ENCODE results near the gene MED25. TPM values are rescaled to one million over a fixed set of nuclear protein-coding genes. Genes with fewer than 3 reads are reported as not detected.

Gene MED25
- total RNA-seq, 5 donors from 2014 or later (not counting 1 experiment from before 2014, with no cell fraction given), result 46.0 to 64.1 (median 57.6) TPM

GRCh38 chr19:49786376-49786820, 31.7 kb upstream of the MED25 start:
- H3K9me3 Mint-ChIP-seq, result no peaks in the 10 kb centered on the region
- Histone ChIP-seq H3K9me3 (no peaks in the 10 kb centered on the region), H3K4me1 (ENCODE audit: control insufficient read depth in 1 of 2, extremely low read depth in 1 of 2, insufficient read depth in 2 of 2, low read length in 2 of 2) (no peaks in the 10 kb centered on the region), H3K36me3 (ENCODE audit: control insufficient read depth in 2 of 2, extremely low read depth in 1 of 2, insufficient read depth in 1 of 2, low read length in 1 of 2) (peaks cover 21 to 50% of the 10 kb centered on the region in 2 donors), H3K27me3 (replicated peaks in 1 of 2; ENCODE audit: control insufficient read depth in 2 of 2, extremely low read depth in 1 of 2, insufficient read depth in 2 of 2, low read length in 1 of 2) (no peaks in the 10 kb centered on the region), H3K27ac (ENCODE audit: low read length) (no peak overlapping the region), H3K4me3 (ENCODE audit: control insufficient read depth in 1 of 2, extremely low read depth in 1 of 2, low read length in 1 of 2) (no peak overlapping the region)
- H3K36me3 Mint-ChIP-seq, result peaks cover 46% of the 10 kb centered on the region
- H3K4me3 Mint-ChIP-seq, result no peak overlapping the region
- POLR2A ChIA-PET, result no interaction called here
- ATAC-seq (replicated peaks in 1 of 4) (no peak), DNase-seq (no peak)
- 93% methylated on average over 9 of the region's 9 CpGs for WGBS (ENCODE audit: insufficient coverage)
- no peaks in the 10 kb centered on the region for H3K27me3 Mint-ChIP-seq
- no peak overlapping the region for H3K27ac Mint-ChIP-seq
- peaks cover 1 to 29% (median 6%) of the 10 kb centered on the region in 3 donors for H3K4me1 Mint-ChIP-seq
- CTCF ChIA-PET, result interaction anchor here in 1 of 2 donors (0.7 kb wide), 1 partner anchor 132 kb away, joined by 4 read pairs; no protein-coding TSS in a partner anchor

- WGBS (ENCODE audit: insufficient coverage), result 94% methylated on average over 5 of the region's 5 CpGs
- no peak for DNase-seq
- no peaks in the 10 kb centered on the region for H3K4me1 ChIP-seq (ENCODE audit: control insufficient read depth in 1 of 2, extremely low read depth in 1 of 2, insufficient read depth in 2 of 2, low read length in 2 of 2)
- Mint-ChIP-seq H3K4me1 (peaks cover 1 to 29% (median 6%) of the 10 kb centered on the region in 3 donors), H3K36me3 (peaks cover 51% of the 10 kb centered on the region), H3K27ac (no peak overlapping the region), H3K27me3 (no peaks in the 10 kb centered on the region), H3K4me3 (no peak overlapping the region), H3K9me3 (no peaks in the 10 kb centered on the region)
- H3K36me3 ChIP-seq (ENCODE audit: control insufficient read depth in 2 of 2, extremely low read depth in 1 of 2, insufficient read depth in 1 of 2, low read length in 1 of 2), result peaks cover 18 to 52% of the 10 kb centered on the region in 2 donors
- H3K27ac ChIP-seq (ENCODE audit: low read length), result no peak overlapping the region
- no peak overlapping the region for H3K4me3 ChIP-seq (ENCODE audit: control insufficient read depth in 1 of 2, extremely low read depth in 1 of 2, low read length in 1 of 2)
- H3K27me3 ChIP-seq (replicated peaks in 1 of 2; ENCODE audit: control insufficient read depth in 2 of 2, extremely low read depth in 1 of 2, insufficient read depth in 2 of 2, low read length in 1 of 2), result no peaks in the 10 kb centered on the region
- CTCF ChIA-PET, result no interaction called here
- no peaks in the 10 kb centered on the region for H3K9me3 ChIP-seq
- ATAC-seq (replicated peaks in 1 of 4), result no peak
- POLR2A ChIA-PET, result interaction anchor here in 1 of 2 donors (0.6 kb wide), 1 partner anchor 31 kb away, joined by 3 read pairs; no protein-coding TSS in a partner anchor
These were observed 30.3 kb upstream of the MED25 start for GRCh38 chr19:49787746-49788145.

GRCh38 chr19:49788857-49789256, 29.2 kb upstream of the MED25 start:
- Mint-ChIP-seq H3K4me1 (peaks cover 1 to 29% (median 6%) of the 10 kb centered on the region in 3 donors), H3K9me3 (no peaks in the 10 kb centered on the region), H3K4me3 (no peak overlapping the region), H3K36me3 (peaks cover 46% of the 10 kb centered on the region), H3K27ac (no peak overlapping the region), H3K27me3 (no peaks in the 10 kb centered on the region)
- ATAC-seq (replicated peaks in 1 of 4), result no peak
- DNase-seq, result no peak
- no peak overlapping the region for H3K4me3 ChIP-seq (ENCODE audit: control insufficient read depth in 1 of 2, extremely low read depth in 1 of 2, low read length in 1 of 2)
- no peaks in the 10 kb centered on the region for H3K27me3 ChIP-seq (replicated peaks in 1 of 2; ENCODE audit: control insufficient read depth in 2 of 2, extremely low read depth in 1 of 2, insufficient read depth in 2 of 2, low read length in 1 of 2)
- no peaks in the 10 kb centered on the region for H3K9me3 ChIP-seq
- no peak overlapping the region for H3K27ac ChIP-seq (ENCODE audit: low read length)
- CTCF ChIA-PET, result no interaction called here
- H3K4me1 ChIP-seq (ENCODE audit: control insufficient read depth in 1 of 2, extremely low read depth in 1 of 2, insufficient read depth in 2 of 2, low read length in 2 of 2), result no peaks in the 10 kb centered on the region
- H3K36me3 ChIP-seq (ENCODE audit: control insufficient read depth in 2 of 2, extremely low read depth in 1 of 2, insufficient read depth in 1 of 2, low read length in 1 of 2), result peaks cover 13 to 50% of the 10 kb centered on the region in 2 donors
- 93% methylated on average over 8 of the region's 10 CpGs for WGBS (ENCODE audit: insufficient coverage)
- POLR2A ChIA-PET, result no interaction called here

- POLR2A ChIA-PET, result no interaction called here
- ATAC-seq (replicated peaks in 1 of 4) (no peak), DNase-seq (no peak)
- H3K4me3 ChIP-seq (ENCODE audit: control insufficient read depth in 1 of 2, extremely low read depth in 1 of 2, low read length in 1 of 2), result no peak overlapping the region
- no peaks in the 10 kb centered on the region for H3K27me3 ChIP-seq (replicated peaks in 1 of 2; ENCODE audit: control insufficient read depth in 2 of 2, extremely low read depth in 1 of 2, insufficient read depth in 2 of 2, low read length in 1 of 2)
- H3K4me1 ChIP-seq (ENCODE audit: control insufficient read depth in 1 of 2, extremely low read depth in 1 of 2, insufficient read depth in 2 of 2, low read length in 2 of 2), result no peaks in the 10 kb centered on the region
- peaks cover 1 to 20% (median 4%) of the 10 kb centered on the region in 3 donors for H3K4me1 Mint-ChIP-seq
- H3K4me3 Mint-ChIP-seq, result no peak overlapping the region
- H3K27me3 Mint-ChIP-seq, result no peaks in the 10 kb centered on the region
- 100% methylated on average over 4 of the region's 9 CpGs for WGBS (ENCODE audit: insufficient coverage)
- peaks cover 47% of the 10 kb centered on the region for H3K36me3 Mint-ChIP-seq
- H3K36me3 ChIP-seq (ENCODE audit: control insufficient read depth in 2 of 2, extremely low read depth in 1 of 2, insufficient read depth in 1 of 2, low read length in 1 of 2), result peaks cover 12 to 55% of the 10 kb centered on the region in 2 donors
- CTCF ChIA-PET, result no interaction called here
- H3K9me3 ChIP-seq, result no peaks in the 10 kb centered on the region
- no peak overlapping the region for H3K27ac Mint-ChIP-seq
- H3K27ac ChIP-seq (ENCODE audit: low read length), result no peak overlapping the region
- H3K9me3 Mint-ChIP-seq, result no peaks in the 10 kb centered on the region
These were observed 27.2 kb upstream of the MED25 start for GRCh38 chr19:49790866-49791265.

GRCh38 chr19:49791776-49792445, 26.2 kb upstream of the MED25 start:
- 93% methylated on average over 19 of the region's 26 CpGs for WGBS (ENCODE audit: insufficient coverage)
- H3K36me3 ChIP-seq (ENCODE audit: control insufficient read depth in 2 of 2, extremely low read depth in 1 of 2, insufficient read depth in 1 of 2, low read length in 1 of 2), result peaks cover 14 to 65% of the 10 kb centered on the region in 2 donors
- H3K4me3 ChIP-seq (ENCODE audit: control insufficient read depth in 1 of 2, extremely low read depth in 1 of 2, low read length in 1 of 2), result no peak overlapping the region
- Mint-ChIP-seq H3K27ac (no peak overlapping the region), H3K36me3 (peaks cover 46% of the 10 kb centered on the region), H3K4me3 (no peak overlapping the region), H3K9me3 (no peaks in the 10 kb centered on the region), H3K4me1 (peaks cover 0 to 16% (median 4%) of the 10 kb centered on the region in 3 donors), H3K27me3 (no peaks in the 10 kb centered on the region)
- POLR2A ChIA-PET, result interaction anchor here in 1 of 2 donors (0.7 kb wide), 1 partner anchor 73 kb away, joined by 4 read pairs; no protein-coding TSS in a partner anchor
- CTCF ChIA-PET, result no interaction called here
- no peak for DNase-seq
- no peaks in the 10 kb centered on the region for H3K27me3 ChIP-seq (replicated peaks in 1 of 2; ENCODE audit: control insufficient read depth in 2 of 2, extremely low read depth in 1 of 2, insufficient read depth in 2 of 2, low read length in 1 of 2)
- H3K4me1 ChIP-seq (ENCODE audit: control insufficient read depth in 1 of 2, extremely low read depth in 1 of 2, insufficient read depth in 2 of 2, low read length in 2 of 2), result no peaks in the 10 kb centered on the region
- no peaks in the 10 kb centered on the region for H3K9me3 ChIP-seq
- no peak for ATAC-seq (replicated peaks in 1 of 4)
- no peak overlapping the region for H3K27ac ChIP-seq (ENCODE audit: low read length)

GRCh38 chr19:49792829-49793560, 25.1 kb upstream of the MED25 start:
- ChIA-PET CTCF (interaction anchor here in 1 of 2 donors (0.6 kb wide), 1 partner anchor 1331 kb away, joined by 3 read pairs; no protein-coding TSS in a partner anchor), POLR2A (interaction anchor here in 1 of 2 donors (0.7 kb wide), 1 partner anchor 72 kb away, joined by 4 read pairs; no protein-coding TSS in a partner anchor)
- H3K4me1 Mint-ChIP-seq, result peaks cover 0 to 16% (median 4%) of the 10 kb centered on the region in 3 donors
- no peak for ATAC-seq (replicated peaks in 1 of 4)
- H3K36me3 ChIP-seq (ENCODE audit: control insufficient read depth in 2 of 2, extremely low read depth in 1 of 2, insufficient read depth in 1 of 2, low read length in 1 of 2), result peaks cover 14 to 67% of the 10 kb centered on the region in 2 donors
- WGBS (ENCODE audit: insufficient coverage), result 95% methylated on average over 14 of the region's 22 CpGs
- H3K4me3 ChIP-seq (ENCODE audit: control insufficient read depth in 1 of 2, extremely low read depth in 1 of 2, low read length in 1 of 2), result no peak overlapping the region
- no peaks in the 10 kb centered on the region for H3K27me3 ChIP-seq (replicated peaks in 1 of 2; ENCODE audit: control insufficient read depth in 2 of 2, extremely low read depth in 1 of 2, insufficient read depth in 2 of 2, low read length in 1 of 2)
- H3K36me3 Mint-ChIP-seq, result peaks cover 46% of the 10 kb centered on the region
- H3K9me3 ChIP-seq, result no peaks in the 10 kb centered on the region
- no peak for DNase-seq
- no peaks in the 10 kb centered on the region for H3K4me1 ChIP-seq (ENCODE audit: control insufficient read depth in 1 of 2, extremely low read depth in 1 of 2, insufficient read depth in 2 of 2, low read length in 2 of 2)
- H3K4me3 Mint-ChIP-seq, result no peak overlapping the region
- no peaks in the 10 kb centered on the region for H3K9me3 Mint-ChIP-seq
- H3K27me3 Mint-ChIP-seq, result no peaks in the 10 kb centered on the region
- no peak overlapping the region for H3K27ac Mint-ChIP-seq
- H3K27ac ChIP-seq (ENCODE audit: low read length), result no peak overlapping the region

Data from T-cell (primary cell).